T-helper 1 cell treated with Interleukin-12 subunit alpha and Interleukin-12 subunit beta and Interleukin-4 antibody, amounts not matched to agents 30 ng/mL and 1 ng/mL, for 36 hours (primary cell): Measurements from ENCODE around the gene ZNF593OS. TPM values are rescaled to one million over a fixed set of nuclear protein-coding genes. Genes with fewer than 3 reads are reported as not detected.

ENCODE experiments used
- intact Hi-C: fragments of 100-400 bp; cut with micrococcal nuclease; formaldehyde crosslinking; loops from one replicate; pipeline ENCODE4 v1.15.1; 2024
- total RNA-seq: library from RNA; stranded (reverse); gene quantifications from 2 replicates; pipeline ENCODE4 v1.2.3, GENCODE V29; 2022

The ZNF593OS gene
- total RNA-seq, 1 donor from 2014 or later: not detected

DNA sequence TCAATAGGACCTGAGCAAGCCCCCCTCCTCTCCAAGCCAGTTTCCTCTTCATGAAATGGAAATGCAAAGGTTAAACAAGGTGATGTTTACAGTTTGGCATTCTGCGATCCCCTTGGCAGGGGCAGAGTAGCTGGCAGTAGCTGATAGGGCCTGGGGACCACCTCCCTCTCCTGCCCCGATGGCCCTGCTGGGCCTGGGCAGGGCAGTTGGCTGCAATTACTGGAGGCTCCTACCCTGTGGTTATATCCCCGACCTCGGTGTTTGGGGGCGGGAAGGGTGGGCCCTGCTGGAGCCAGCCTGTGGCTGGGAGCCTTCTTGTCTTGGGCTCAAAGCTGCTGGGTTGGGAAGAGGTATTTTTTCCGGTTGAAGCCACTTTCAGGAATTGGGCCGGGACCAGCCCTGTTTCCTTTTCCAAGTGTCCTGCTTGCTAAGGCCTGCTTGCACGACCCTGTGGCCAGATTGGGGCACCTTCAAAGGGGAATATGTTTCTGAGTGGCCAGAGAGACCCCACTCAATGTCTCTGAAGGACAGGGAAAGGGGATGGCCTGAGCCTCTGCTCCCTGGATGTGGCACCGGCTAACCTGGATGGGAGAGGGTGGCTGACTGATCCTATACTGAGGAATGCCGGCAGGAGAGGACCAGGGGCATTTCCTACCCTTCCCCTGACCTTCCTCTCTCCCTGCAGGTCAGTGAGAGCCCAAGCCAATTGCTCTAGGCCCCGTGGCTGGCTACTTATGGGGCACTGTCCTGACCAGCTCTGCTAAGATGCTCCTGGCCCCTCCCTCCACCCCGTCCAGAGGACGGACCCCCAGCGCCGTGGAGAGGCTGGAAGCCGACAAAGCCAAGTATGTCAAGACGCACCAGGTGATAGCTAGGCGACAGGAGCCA is 10.9 kb downstream of the ZNF593OS start:
- intact Hi-C loops: no loop called here

DNA sequence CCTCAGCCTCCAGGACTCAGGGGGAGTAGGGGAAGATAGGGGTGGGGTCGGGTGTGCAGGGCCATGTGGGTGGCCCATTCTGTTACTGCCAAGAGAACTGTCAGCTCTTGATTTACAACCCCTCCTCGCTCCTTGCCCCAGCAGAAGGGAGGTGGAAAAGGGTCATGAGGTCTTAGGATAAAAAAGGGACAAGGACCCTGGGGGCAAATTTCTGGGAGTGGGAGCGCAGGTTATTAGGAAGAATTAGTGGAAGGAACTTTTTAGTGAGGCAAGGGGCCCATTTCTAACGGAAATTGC is 11.9 kb downstream of the ZNF593OS start:
- intact Hi-C loops: no loop called here

DNA sequence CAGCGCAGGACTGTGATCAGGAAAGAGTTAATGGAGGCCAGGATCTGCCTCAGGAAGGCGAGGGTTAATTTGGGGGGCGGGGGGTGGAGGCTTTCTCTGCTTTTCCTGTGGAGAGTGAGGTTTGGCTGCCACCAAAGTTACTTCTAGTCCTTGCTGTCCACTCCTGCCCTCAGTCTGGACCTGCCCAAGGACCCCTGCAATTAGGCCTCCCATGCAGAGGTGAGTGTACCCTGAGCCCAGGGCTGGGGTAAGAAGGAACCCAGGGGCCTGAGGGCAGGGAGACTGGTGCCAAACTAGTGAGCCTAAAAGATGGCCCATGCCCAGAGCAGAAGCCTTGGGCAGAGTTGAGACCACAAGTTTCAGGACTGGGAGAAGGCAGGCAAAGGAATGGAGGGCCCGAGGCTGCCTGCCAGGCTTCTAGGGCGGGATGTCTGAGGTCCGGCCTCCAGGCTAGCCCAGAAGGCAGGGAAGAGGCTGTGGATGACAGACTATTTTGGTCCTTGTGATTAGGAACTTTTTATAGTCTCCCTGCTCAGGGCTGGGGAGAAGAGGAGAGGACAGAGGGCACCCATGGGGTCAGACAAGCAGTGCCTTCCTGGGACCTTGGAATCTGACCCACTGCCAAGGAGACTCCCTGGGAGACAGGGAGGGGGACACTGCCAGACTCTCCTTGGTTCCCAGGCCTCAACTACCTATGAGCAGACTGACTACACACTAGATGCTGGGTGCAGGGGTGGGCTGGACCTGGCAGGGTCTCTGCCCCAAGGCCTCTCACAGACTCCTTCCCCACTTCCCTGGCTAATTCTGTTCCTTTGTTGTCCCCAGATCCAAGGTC is 12.5 kb downstream of the ZNF593OS start, which contains the start of gene FAM110D:
FAM110D (plus strand) TSS at position 172 of the 835 bp plus-strand sequence. CDS start 2,213 bp downstream, outside the sequence.
- intact Hi-C loops: no loop called here

DNA sequence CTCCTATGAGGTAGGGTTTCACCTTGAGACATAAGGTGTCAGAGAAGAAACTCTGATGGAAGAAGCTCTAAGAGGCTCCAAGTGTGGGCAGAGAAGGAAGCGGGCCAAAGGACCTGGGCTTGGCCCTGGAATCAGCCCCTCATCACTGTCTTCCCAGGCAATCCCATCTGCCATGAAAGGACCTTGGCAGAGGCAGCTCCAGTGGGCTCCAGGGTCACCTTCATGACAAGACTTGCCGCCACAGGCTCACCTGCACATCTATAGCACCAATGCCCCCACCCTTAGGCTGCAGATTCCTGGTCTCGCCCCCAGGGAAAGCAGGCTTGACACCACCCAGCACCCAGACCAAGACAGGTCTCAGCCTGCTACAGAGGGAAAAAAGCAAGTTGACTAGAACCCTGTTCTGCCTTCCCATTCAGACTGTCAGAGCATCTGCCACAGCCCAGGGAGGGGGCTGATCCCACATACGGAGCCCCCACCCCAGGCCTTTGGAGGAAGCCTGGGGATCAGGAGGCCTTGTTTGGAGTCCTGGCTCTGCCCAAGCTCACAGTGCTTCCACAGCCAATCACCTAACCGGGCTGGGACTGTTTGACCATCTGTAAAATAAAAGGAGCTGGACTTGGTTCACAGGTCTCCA is 13.2 kb downstream of the ZNF593OS start:
- intact Hi-C loops: no loop called here

DNA sequence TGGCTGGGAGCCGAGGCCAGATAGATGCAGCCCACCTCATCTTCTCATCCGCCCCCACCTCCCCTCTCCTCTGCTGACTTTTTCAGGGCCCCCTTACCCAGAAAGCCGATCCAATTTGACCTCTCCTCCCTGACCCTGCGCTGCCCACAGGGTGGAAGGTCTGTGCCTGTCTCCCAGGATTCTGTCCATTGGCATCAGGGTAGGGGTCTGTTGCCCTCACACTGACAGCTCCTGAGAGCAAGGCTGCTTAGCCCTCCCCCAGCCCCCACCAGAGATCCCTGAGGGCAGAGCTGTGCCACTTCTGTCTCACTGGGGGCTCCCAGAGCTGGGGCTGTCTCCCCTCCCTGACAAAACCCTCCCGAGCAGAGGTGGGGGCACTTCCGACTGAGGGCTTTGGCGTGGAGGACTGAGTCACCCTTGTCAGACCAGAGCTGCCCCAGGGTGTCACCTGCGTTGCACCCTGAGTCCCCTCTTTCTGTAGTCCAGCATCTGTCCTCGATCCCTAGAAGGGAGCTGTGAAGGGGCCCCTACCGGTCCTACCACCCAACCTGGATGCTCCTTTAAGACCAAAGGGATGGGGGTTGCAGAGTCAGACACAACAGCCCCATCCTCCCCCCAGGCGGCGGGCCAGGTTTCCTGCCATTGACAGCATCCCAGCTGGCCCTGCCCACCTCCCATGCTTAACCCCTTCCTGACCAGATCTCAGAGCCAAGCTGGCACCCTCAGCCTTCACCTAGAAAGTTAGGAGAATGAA is 15.2 kb downstream of the ZNF593OS start:
- intact Hi-C loops: no loop called here

DNA sequence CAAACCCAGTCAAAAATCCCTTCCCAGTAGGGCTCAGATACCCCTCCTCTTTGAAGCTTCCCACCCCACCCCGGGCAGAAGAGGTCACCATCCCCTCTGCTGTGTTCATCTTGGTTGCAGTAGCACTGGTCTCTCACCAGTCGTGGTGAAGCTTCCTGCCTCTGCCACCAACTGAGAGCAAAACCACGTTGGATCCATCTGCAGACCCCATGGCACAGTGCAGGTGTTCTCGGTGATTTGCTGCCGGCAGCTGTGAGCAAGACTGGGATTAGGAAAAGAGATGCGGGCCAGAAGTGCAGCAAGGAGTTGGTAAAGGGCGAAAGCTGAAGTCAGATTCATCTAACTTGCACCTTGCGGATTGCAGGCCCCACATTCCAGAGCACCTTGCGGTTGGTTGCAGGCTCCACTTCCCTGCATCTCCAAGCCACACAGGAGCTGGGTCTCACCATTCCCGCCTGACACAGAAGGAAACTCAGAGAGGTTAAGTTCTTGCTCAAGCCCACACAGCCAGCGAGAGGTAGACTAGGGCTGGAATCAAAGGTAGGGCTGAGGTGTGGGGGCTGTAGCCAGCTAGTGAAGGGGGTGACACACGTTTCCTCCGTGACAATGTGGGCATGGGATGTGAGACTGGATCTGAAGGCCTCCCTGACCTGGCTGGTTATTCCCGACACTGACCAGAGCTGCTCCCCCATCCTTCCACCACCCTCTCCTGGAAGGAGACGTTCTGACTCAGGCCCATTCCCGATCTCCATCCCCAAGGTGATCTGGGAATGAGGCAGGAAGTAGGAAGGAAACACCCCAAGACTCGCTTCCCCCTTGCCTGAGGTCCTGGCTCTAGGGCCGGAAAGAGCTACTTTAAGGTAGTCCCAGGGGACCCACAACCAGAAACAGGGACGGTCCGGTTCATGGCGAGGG is 16.0 kb downstream of the ZNF593OS start:
- intact Hi-C loops: no loop called here

DNA sequence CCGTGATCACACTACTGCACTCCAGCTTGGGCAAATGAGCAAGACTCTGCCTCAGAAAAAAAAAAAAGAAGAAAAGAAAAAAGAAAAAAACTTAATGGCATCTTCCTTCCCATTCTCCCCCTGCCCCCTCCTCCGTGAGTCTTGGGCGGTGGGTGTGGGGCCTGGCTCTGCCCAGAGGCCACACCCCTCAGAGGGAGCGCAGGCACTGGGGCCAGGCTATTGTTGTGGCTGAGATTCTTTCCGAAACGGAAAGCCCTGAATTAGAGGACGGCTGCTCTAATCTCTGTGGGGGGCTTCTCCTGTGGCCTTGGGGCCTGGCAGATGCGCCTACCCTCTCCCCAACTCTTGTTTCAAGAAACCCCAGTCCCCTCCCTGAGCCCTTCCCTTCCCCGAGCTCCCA is 16.9 kb downstream of the ZNF593OS start:
- intact Hi-C loops: no loop called here

DNA sequence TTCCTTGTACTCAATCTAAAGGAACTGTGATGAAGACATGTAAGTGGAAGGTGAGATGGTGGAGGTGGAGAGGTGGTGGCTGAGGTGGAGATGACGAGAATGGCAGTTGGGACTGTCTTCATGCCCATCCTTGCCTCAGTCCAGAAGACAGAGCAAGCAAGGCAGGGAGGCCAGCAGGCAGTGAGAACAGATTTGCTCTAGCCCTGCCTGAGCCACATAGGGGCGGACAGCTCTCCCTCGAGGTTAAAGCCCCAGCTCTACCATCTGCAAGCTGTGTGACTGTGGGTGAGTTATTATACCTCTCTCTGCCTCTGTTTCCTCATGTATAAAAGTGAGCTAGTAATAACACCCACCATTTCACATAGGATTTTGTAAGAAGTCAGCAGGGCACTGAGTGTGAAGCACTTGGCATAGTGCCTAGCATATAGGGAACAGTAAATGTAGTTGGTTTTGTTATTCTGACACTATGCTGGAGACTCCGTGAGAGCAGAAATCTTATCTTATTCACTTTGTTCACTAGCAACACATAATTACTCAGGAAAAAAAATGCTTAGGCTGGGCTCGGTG is 17.6 kb downstream of the ZNF593OS start:
- intact Hi-C loops: no loop called here

DNA sequence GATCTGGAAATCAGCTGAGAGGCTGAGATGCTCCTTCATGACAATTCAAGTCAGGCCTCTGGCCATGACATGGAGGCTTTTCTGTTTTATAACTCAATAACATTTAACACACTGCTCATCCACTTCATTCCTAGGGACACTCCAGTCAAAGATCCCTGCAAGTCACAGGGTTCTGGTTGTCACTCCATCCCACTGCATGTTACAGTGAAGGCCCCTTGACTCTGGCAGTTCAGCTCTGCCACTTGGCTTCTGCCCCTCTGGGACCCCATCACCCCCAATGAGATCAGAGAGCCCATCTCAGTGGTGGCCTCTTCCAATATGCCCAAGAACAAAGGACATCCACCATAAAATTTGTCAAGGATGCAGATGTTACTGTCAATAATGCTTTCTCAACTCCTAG is 22.7 kb downstream of the ZNF593OS start:
- intact Hi-C loops: no loop called here

DNA sequence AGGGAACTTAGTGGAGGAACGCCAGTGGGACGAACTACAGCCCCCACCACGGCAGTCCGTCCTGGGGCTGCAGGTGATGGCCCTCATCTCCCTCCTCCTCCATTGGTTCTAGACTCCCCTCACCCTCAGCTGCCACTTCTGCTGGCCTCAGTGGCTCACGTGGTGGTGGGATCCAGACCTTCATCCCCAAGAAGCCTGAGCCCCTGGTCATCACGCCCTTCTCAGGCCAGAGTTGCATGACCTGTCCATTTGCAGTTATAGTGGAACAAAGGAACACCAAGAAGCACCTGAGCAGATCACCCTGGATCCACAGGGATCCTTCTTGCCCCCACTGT is 25.7 kb downstream of the ZNF593OS start:
- intact Hi-C loops: loop anchor here (1.0 kb wide), 6 partner anchors 19 to 251 kb away; partner anchors contain the start of gene PDIK1L

DNA sequence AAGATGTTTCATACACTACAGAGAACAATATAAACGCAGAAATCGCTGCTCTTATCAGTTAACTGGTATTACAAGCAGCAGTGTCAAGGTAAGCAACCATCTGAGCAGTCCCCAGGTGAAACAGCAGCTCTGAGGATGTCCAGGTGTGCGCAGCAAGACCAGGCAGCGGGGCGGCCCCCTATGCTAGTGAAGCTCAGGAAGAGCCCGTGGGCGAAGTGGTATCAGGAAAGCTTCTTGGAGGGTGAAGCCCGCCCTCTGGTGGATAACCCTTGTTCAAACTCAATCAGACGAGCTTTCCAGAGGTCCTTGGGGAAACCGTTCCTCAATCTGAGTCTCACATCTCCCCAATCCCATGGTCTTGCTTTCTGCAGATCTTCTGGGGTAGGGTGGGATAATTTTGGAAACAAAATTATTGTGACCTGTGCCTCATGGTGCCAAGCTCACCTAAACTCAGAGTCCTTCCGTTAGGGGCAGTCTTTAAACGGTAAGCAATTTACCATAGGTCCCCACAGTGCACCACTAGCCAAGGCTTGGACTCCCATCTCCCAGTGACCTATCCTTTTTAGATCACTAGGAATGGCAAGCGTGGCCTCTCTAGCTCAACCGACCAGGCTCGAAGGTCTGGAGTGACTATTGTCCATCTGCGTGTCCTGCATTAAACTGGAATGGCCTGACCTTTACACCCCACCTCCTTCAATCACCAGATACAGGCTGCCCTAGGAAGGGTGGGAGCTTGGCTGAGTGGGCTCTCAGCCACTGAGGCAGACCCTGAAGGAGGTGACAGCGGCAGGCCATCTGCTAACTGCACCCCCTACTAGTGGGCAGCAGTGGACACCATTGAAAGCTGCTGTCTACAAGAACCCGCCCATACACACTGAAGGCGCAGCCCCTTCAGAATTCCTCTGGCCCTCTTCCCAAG is 26.3 kb downstream of the ZNF593OS start:
- intact Hi-C loops: loop anchor here (1.0 kb wide), 6 partner anchors 19 to 250 kb away; partner anchors contain the start of gene PDIK1L

DNA sequence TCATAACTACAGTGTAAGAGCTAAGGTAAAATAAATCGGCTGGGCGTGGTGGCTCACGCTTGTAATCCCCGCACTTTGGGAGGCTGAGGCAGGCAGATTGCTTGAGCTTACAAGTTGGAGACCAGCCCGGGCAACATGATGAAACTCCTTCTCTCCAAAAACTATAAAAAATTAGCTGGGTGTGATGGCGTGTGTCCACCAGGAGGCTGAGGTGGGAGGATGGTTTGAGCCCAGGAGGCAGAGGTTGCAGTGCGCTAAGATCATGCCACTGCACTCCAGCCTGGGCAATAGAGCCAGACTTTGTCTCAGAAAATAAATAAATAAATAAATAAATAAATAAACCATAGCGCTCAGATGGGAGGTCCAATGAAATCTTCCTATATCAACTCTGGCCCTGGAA is 29.5 kb downstream of the ZNF593OS start:
- intact Hi-C loops: no loop called here

DNA sequence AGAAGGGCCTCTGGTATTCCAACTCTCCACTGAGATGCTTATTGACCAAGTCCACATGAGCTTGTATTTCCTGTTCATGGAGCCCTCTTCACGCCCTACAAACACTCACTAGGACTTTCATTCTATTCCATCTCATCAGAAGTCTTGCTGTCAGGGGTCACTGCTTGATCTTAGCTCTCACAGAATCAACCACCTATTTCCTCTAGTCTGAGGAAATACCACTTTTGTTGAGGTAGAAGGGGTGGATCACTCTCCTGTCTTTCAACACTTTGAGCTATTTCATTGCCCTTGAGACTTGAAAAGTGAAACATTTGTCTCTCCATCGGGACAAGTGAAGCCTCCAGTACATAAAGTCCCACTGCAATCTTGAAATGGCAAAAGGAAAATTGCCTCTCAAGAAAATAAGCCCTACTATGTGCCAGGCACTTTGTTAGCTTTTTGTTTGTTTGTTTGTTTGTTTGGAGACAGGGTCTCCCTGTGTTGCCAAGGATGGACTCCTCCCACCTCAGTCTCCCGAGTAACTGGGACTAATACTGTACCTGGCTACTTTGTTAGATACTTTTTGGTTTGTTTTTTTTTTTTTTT is 32.6 kb downstream of the ZNF593OS start:
- intact Hi-C loops: no loop called here

DNA sequence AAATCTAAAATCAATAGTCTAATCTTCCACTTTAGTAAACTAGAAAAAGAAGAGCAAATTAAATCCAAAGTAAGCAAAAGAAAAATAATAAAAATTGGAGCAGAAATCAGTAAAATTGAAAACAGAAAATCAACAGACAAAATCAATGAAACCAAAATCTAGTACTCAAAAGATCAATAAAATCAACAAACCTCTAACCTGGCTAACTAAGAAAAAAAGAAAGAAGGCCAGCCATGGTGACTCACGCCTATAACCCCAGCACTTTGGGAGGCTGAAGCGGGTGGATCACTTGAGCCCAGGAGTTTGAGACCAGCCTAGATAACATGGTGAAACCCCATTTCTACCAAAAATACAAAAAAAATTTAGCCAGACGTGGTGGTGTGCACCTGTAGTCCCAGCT is 37.2 kb downstream of the ZNF593OS start:
- intact Hi-C loops: no loop called here

DNA sequence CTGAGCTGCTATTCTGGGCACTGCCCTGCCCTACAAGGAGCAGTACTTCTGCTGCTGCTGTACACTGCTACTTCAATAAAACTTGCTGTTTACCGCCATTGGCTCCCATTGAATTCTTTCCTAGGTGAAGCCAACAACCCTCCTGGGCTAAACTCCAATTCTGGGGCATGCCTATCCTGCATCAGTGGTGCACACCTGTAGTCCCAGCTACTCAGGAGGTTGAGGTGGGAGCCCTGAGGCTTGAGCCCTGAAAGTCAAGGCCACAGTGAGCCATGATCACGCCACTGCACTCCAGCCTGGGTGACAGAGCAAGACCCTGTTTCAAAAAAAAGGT is 38.8 kb downstream of the ZNF593OS start:
- intact Hi-C loops: no loop called here

DNA sequence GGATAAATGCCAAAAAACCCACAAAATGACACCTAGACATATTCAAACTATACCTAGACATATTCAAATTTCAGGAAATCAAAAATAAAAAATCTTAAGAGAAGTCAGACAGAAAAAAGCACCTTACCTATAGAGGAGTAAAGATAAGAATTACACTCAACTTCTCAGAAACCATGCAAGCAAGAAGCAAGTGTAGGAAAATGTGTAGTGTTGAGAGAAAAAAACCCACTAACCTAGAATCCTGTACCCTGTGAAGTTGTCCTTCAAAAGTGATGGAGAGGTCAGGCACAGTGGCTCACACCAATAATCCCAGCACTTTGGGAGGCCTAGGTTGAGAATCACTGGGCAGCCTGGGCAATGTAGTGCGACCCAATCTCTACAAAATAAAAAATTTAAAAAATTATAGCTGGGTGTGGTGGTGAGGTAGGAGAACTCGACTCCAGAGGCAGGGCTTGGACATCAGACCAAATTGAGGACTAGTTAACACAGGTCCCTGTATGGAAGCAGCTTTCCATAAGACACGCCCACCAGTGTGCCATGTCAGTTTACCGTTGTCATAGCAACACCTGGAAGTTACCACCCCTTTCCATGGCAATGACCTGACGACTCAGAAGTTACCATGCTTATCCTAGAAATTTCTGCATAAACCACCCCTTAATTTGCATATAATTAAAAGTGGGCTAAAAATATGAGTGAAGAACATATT is 39.4 kb downstream of the ZNF593OS start:
- intact Hi-C loops: no loop called here

DNA sequence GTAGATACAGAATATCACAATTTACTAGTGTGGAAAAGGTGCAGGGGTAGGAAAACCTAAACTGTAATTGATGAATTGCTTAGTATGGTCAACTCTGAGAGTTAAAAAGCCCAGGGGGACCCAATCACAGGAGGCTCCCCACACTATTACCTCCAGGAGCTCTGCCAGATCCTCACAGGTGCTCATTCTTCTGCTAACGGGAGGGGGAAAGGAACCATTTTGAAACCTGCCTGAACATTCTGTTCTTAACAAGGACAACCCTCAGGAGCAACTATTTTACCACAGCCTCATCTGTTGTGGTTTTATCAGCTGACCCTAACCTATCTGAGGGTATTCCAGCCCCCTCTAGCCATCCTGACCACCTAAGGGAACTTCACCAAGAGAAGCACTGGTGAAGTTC is 40.9 kb downstream of the ZNF593OS start:
- intact Hi-C loops: no loop called here

DNA sequence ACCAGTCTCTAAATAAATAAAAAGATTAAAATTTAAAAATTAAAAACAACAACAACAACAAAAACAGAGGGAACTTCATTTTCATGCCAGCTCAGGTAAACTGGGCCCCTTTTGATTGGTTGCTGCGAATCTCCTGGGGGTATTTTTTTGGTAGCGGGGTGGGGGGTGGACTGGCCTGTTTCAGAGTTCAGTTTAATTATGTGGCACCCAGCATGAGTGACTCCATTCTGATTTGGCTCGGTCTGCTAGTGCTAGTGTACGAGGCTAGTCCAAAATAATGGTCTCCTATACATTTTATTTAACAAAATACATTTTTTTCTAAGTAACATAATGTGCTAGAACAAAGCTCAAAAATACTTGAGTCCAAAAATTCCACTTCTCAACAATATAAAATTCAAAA is 41.9 kb downstream of the ZNF593OS start:
- intact Hi-C loops: loop anchor here (5.0 kb wide), 3 partner anchors 148 to 697 kb away; partner anchors contain the start of genes HMGN2 and MACO1
